Kidney (tissue), 14 donors: Measurements from ENCODE around the gene CYTL1. TPM values are rescaled to one million over a fixed set of nuclear protein-coding genes. Genes with fewer than 3 reads are reported as not detected.

Experiments used
- DNase-seq, 5 donors: peaks; one replicate each; pipeline ENCODE4 v3.0.0-alpha.2; 2013 to 2020
- FAIRE-seq: peaks from 2 replicates; lab custom pipeline; 2012; peaks lifted over from hg19 to GRCh38; lab: Jason Lieb, UNC
- H3K27ac ChIP-seq, 2 donors: one replicate each; pipeline ENCODE4 v1.7.0; 2013; ENCODE audit warnings: low read depth in 2 of 2, low read length in 2 of 2, inconsistent platforms in 1 of 2
- H3K27me3 ChIP-seq: one replicate; pipeline ENCODE4 v1.7.1; 2013; ENCODE audit warnings: low read length, inconsistent platforms; ENCODE audit not compliant: control insufficient read depth, insufficient read depth
- H3K36me3 ChIP-seq, 3 donors: one replicate each; pipeline versions ENCODE4 v1.7.0 to v1.7.1; 2013; ENCODE audit warnings: low read length in 3 of 3, control low read depth in 1 of 3, inconsistent platforms in 1 of 3; ENCODE audit not compliant: insufficient read depth in 3 of 3, control insufficient read depth in 2 of 3
- H3K4me1 ChIP-seq, 3 donors: one replicate each; pipeline versions ENCODE4 v1.7.0 to v1.7.1; 2013; ENCODE audit warnings: low read length in 3 of 3, inconsistent platforms in 1 of 3, low read depth in 1 of 3; ENCODE audit not compliant: control insufficient read depth in 2 of 3, insufficient read depth in 2 of 3
- H3K4me3 ChIP-seq, 3 donors: one replicate each; pipeline versions ENCODE4 v1.7.0 to v1.8.1; 2013; ENCODE audit warnings: low read length in 3 of 3, control low read depth in 1 of 3, inconsistent platforms in 1 of 3
- H3K9ac ChIP-seq, 3 donors: one replicate each; pipeline versions ENCODE4 v1.7.0 to v1.7.1; 2013; ENCODE audit warnings: low read length in 3 of 3, control low read depth in 1 of 3, inconsistent platforms in 1 of 3
- H3K9me3 ChIP-seq, 3 donors: one replicate each; pipeline versions ENCODE4 v1.7.0 to v1.7.1; 2013; ENCODE audit warnings: low read length in 3 of 3, control low read depth in 1 of 3, inconsistent platforms in 1 of 3; ENCODE audit not compliant: control insufficient read depth in 2 of 3, insufficient read depth in 1 of 3
- CTCF ChIP-seq: IDR thresholded peaks from 3 replicates; pipeline ENCODE4 v1.5.1; 2012; ENCODE audit warnings: mild to moderate bottlenecking, moderate library complexity, borderline replicate concordance; ENCODE audit not compliant: insufficient read depth; ENCODE audit errors: extremely low read depth
- intact Hi-C: fragments of 100-400 bp; cut with DNase I; formaldehyde crosslinking; loops from one replicate; pipeline ENCODE4 v1.11.1; 2022
- polyA plus RNA-seq: library from polyadenylated mRNA; stranded (reverse); fragments of 350-450 nt; fragmentation: Illumina TruSeq; extraction: RNeasy Lipid Tissue Mini Kit (QIAGEN cat#74804); gene quantifications from one replicate; pipeline ENCODE4 v1.2.3, GENCODE V29; 2014; ENCODE audit warnings: low read depth, low replicate concordance; ENCODE audit not compliant: insufficient read depth
- total RNA-seq: library from RNA; stranded (reverse); fragmentation: NEBNext Ultra II Directional; extraction: Animal tissue kit (Norgen Biotek cat#: 25700); gene quantifications from one replicate; pipeline ENCODE4 v1.2.1, GENCODE V29; 2021
- donor health status: control.
- donor health status: control.
- donor health status: control.
- donor health status: control.
- donor health status: control.
- donor health status: DM: yes; HTN: yes; CAD: no.
- donor health status: Normal renal cell carcinoma (clear cell type).

Gene CYTL1
- total and polyA plus RNA-seq, 2 donors from 2014 or later, result 1.7 TPM; not detected in 1

- H3K27ac ChIP-seq, result no peak overlapping the region
- no peak for TF ChIP-seq CTCF
- DNase-seq (no peak), FAIRE-seq (no peak)
- H3K4me1 ChIP-seq, result peaks cover 0 to 2% (median 2%) of the 10 kb centered on the region in 3 donors
- H3K4me3 ChIP-seq, result no peak overlapping the region
- no peaks in the 10 kb centered on the region for H3K36me3 ChIP-seq
- H3K27me3 ChIP-seq, result no peaks in the 10 kb centered on the region
- no peaks in the 10 kb centered on the region for H3K9me3 ChIP-seq
- intact Hi-C loops, result no loop called here
- H3K9ac ChIP-seq, result no peak overlapping the region
Observed at GRCh38 chr4:5036239-5036638, 17.0 kb upstream of the CYTL1 start.

- peaks cover 0 to 2% (median 2%) of the 10 kb centered on the region in 3 donors for H3K4me1 ChIP-seq
- no peaks in the 10 kb centered on the region for H3K36me3 ChIP-seq
- no peak for TF ChIP-seq CTCF
- no peak overlapping the region for H3K9ac ChIP-seq
- intact Hi-C loops, result no loop called here
- no peak for FAIRE-seq
- no peaks in the 10 kb centered on the region for H3K27me3 ChIP-seq
- H3K9me3 ChIP-seq, result no peaks in the 10 kb centered on the region
- no peak for DNase-seq
- no peak overlapping the region for H3K4me3 ChIP-seq
- no peak overlapping the region for H3K27ac ChIP-seq
Observed at GRCh38 chr4:5034206-5034605, 14.9 kb upstream of the CYTL1 start.

GRCh38 chr4:5033281-5033841, 14.1 kb upstream of the CYTL1 start:
- Histone ChIP-seq H3K27ac (no peak overlapping the region), H3K4me1 (peaks cover 0 to 2% (median 2%) of the 10 kb centered on the region in 3 donors), H3K27me3 (no peaks in the 10 kb centered on the region), H3K9ac (no peak overlapping the region), H3K9me3 (no peaks in the 10 kb centered on the region), H3K4me3 (no peak overlapping the region), H3K36me3 (no peaks in the 10 kb centered on the region)
- TF ChIP-seq CTCF, result no peak
- FAIRE-seq, result no peak
- intact Hi-C loops, result no loop called here
- DNase-seq, result no peak

- Histone ChIP-seq H3K27ac (no peak overlapping the region), H3K4me3 (no peak overlapping the region), H3K9me3 (no peaks in the 10 kb centered on the region), H3K4me1 (peaks cover 0 to 2% (median 2%) of the 10 kb centered on the region in 3 donors), H3K9ac (no peak overlapping the region), H3K36me3 (no peaks in the 10 kb centered on the region), H3K27me3 (no peaks in the 10 kb centered on the region)
- FAIRE-seq, result no peak
- no peak for DNase-seq
- intact Hi-C loops, result no loop called here
- TF ChIP-seq CTCF, result no peak
Observed at GRCh38 chr4:5032813-5033212, 13.6 kb upstream of the CYTL1 start.
